Kidney glomerular epithelial cell (primary cell): ENCODE measurements around the gene UBL4A.
A peak's percentile ranks its signal among the peaks of the same experiment; 100 is the strongest.

Source experiments
- DNase-seq: peaks from one replicate; lab custom pipeline; 2025; lab: John Stamatoyannopoulos, UW

Gene UBL4A

DNA sequence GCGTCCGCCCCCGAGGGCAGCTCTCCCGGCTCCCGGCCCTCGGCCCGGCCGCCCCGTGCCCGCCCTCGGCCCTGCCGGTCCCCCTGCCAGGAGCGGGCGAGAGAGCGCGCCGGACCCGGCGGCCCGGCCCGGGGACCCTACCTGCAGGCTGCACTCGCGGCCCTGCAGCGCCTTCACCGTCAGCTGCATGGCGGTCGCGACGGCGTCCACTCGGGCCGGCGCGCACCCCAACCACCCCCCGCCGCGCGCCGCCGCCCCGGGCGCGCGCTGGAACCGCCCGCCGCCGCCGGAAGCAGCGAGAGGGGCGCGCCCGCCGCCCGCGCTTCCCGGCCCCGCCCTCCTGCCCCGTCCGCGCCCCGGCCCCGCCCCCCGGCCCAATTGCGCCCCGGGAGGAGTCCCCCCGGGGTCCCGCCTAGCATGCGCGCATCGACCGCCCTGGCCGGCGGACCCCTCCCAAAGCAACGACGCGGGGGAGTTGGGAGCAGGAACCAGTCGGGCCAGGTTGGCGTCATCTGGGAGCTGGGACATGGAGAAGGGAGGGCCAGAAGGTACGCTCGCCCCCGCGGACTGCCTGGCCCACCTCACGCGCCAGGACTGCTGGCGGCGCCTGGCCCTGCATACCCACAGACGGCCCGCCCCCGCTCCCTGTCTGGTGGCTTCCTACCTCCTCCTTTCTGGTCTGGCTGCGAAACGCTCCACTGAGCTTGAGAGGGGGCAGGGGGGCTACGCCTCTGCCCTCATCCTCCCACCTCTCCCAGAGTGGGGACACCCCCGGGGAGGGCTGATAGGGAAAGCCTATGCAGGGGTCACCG is at the start of gene UBL4A:
Gene UBL4A, minus strand, starts transcription at position 220 of the 812 bp plus-strand sequence. Its CDS starts 31 bp downstream, at position 189.
- peak; percentile 37 for DNase-seq

DNA sequence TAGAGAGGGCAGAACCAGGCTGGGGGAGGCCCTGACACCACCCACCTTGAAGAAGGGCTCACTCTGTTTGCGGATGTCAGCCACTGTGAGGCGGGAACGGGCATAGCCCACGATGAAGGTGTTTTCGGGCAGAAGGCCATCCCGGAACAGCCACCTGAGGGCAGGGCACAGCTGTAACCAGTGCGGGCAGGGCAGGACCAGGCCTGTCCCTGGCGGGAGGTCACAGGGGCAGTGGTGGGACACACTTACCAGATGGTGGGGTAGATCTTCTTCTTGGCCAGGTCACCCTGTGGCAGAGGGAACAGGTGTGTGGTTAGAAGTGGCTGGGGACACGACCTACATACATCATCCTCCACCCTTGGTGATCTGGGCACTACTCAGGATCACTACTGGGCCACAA is 49.5 kb upstream of the UBL4A start:
- DNase-seq = no peak

GRCh38 chrX:154534526-154535322 is 48.3 kb upstream of the UBL4A start:
- peak; percentile 61 for DNase-seq

GRCh38 chrX:154532690-154533089 is 46.3 kb upstream of the UBL4A start:
- no peak for DNase-seq

GRCh38 chrX:154531626-154532025 is 45.2 kb upstream of the UBL4A start:
- DNase-seq = peak; percentile 51

DNA sequence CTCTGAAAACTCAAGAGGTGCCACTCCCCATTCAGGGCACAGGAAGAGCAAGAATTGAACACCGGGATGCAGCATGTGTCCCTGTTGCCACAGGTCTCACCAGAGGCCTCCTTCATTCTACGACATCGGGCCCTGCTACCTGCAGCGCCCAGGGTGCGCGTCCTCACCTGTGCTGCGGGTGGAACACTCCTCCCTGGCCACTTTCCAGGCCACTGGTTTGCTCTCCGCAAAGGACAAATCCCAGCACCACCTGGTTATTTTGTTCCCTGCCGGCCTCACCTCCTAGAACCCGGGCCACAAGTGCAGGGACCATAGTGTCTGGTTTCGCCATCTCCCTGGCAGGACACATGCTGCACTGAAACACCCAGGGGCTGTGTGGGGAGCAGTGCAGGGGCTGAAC is 43.9 kb upstream of the UBL4A start:
- no peak for DNase-seq

DNA sequence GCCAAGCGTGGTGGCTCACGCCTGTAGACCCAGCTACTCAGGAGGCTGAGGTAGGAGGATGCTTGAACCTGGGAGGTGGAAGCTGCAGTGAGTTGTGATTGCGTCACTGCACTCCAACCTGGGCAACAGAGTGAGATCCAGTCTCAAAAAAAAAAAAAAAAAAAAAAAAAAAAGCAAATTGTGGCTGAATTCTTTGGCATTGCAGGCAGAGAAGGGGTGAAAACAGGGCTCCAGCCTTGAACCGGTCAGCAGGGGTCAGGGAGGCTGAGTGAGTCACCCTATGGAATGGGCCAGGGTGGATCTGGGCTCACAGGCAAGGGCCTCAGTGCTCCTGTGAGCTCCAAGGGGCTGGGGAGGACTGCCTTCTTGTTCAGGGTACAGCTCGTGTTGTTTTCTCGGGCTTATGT is 42.8 kb upstream of the UBL4A start:
- no peak for DNase-seq

GRCh38 chrX:154526901-154527675 is 40.7 kb upstream of the UBL4A start:
- DNase-seq = peak; percentile 42

- no peak for DNase-seq
Measured at GRCh38 chrX:154525606-154526490, 39.4 kb upstream of the UBL4A start.

GRCh38 chrX:154519389-154519788 is 33.0 kb upstream of the UBL4A start:
- DNase-seq = no peak

GRCh38 chrX:154517101-154517781 is 30.8 kb upstream of the UBL4A start:
- no peak for DNase-seq

GRCh38 chrX:154516656-154517100 is 30.3 kb upstream of the UBL4A start:
- no peak for DNase-seq

DNA sequence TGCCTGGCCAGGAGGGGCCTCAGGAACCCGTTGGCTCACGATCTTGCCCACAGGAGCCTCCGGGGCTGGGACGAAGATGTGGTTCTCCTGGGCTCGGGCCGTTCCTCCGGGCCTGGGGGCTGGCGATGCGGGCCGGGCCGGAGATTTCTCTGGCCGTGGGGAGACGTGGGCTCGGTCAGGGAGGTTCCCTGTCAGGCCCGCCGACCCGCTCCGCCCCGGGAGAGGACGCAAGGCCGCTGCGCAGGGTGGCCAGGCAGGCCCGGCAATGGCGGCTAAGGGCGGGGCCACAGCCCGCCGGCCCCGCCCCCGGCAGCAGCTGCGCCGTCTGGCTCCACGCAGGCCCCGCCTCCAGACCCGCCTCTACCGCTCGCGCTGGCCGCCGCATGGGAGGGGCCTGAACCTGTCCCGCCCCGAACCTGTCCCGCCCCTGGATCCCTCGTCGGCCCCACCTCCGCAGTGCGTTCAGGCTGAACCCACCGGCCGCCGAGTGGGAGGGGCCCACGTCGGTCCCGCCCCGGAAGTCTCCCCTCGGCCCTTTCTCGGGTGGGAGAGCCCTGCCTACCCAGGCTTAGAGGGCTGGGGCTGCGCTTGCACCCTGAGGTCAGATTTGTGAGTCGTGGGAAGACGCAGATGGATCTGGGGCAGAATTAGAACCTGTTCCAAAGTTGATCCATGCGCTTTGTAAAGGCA is 29.7 kb upstream of the UBL4A start, which contains the start of gene FAM3A:
Gene FAM3A, minus strand, starts transcription at position 267 of the 690 bp plus-strand sequence. CDS start 460 bp downstream, outside the sequence.
- peak; percentile 77 for DNase-seq

- no peak for DNase-seq
Measured at GRCh38 chrX:154515090-154515965, 28.9 kb upstream of the UBL4A start.

DNA sequence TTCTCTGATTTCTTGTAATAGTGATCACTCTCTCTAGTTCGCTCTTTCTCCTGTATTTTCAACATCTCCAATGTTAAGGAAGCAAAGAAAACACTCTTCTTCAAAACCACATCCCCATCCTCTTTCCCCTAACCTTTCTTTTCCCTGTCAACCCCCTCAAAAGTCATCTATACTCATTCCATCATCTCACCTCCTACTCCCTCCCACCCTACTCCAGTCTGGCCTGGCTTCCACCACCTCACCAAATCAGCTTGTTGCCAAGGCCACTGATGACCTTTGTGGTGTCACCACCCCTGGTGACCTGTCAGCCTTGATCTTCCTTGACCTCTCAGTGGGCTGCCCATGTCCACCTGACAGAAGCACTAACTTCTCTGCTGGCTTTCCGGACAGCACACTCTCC is 27.3 kb upstream of the UBL4A start:
- DNase-seq = no peak

- DNase-seq = no peak
Measured at GRCh38 chrX:154512879-154513553, 26.6 kb upstream of the UBL4A start.

DNA sequence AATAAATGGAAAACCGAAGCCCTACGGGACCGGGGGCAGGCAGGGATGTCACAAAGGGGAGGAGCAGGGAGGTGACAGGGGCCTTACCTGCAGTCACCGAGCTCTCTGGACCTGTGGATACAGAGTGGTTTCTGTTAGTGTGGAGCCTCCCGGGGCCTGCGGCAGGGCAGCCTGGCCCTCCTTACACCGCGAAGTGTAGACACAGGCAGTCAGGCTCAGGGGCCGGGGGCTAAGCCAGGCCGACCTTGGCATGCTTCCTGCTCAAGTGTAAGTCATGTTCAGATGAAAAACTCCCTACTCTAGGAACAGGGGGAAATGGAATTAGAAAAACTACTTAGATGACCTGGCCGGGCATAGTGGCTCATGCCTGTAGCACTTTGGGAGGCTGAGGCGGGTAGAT is 25.3 kb upstream of the UBL4A start:
- DNase-seq = no peak

GRCh38 chrX:154509455-154509854 is 23.0 kb upstream of the UBL4A start:
- DNase-seq = no peak
